ENCODE measurements around the gene FBXL2.

FBXL2 gene

DNA sequence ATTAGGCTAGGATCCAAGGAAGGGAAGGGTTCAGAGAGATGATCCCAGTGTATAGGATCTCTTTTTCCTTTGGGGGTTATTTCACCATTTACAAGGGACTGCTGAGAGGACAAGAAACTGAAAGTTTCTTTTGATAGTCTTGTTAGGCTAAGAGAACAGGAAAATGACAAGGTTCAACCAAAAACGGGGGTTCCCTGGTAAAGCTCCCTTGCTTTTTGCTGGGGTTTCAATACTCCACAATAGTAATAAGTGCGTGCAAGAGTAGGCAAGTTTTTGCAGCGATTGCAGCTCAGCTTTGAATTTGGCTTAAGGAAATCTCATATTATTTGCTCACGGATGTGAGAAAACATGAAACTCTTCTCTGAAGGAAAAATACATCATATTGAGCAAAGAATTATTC, 39.8 kb upstream of the FBXL2 start:
- Histone ChIP-seq H3K36me3 (ENCODE audit: control insufficient read depth in 4 of 4, insufficient read depth in 4 of 4, low read length in 3 of 4) (no peaks in the 10 kb centered on the region), H3K27ac (ENCODE audit: insufficient read depth in 1 of 2, low read depth in 1 of 2, low read length in 2 of 2, poor library complexity in 1 of 2, severe bottlenecking in 2 of 2) (no peak overlapping the region), H3K27me3 (replicated peaks in 2 of 5; ENCODE audit: control insufficient read depth in 4 of 5, insufficient read depth in 5 of 5, low read length in 4 of 5) (no peaks in the 10 kb centered on the region), H3K4me3 (ENCODE audit: control insufficient read depth in 1 of 7, extremely low read depth in 1 of 7, insufficient read depth in 4 of 7, low read depth in 2 of 7, low read length in 6 of 7) (no peak overlapping the region), H3K4me1 (ENCODE audit: control extremely low read depth in 1 of 4, control insufficient read depth in 4 of 4, insufficient read depth in 4 of 4, low read length in 3 of 4) (no peaks in the 10 kb centered on the region), H3K9me3 (ENCODE audit: control extremely low read depth in 1 of 5, control insufficient read depth in 4 of 5, insufficient read depth in 2 of 5, low read depth in 1 of 5, low read length in 4 of 5) (peaks cover 0 to 4% (median 0%) of the 10 kb centered on the region in 5 experiments)
- no peak for DNase-seq
- WGBS (ENCODE audit: insufficient coverage), result 100% methylated on average over 3 of the region's 4 CpGs
- CTCF ChIA-PET, result no interaction called here
- POLR2A ChIA-PET, result no interaction called here

DNA sequence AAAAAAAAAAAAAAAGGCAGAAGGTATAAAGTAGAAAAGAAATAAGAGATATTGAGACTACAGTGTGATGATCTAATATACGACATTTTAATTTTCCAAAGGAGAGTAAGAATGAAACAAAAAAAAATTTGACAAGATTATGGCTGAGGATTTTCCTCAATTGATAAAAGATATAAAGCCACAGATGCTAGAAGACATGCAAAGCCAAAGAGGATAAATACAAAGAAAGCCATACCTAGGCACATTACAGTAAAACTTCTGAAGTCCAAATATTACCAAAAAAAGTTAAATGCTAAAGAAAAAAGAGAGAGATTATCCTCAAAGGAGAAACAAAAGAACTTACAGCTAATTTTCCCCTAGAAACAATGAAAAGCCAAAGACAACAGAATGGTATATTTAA, 38.3 kb upstream of the FBXL2 start:
- H3K27ac ChIP-seq (ENCODE audit: insufficient read depth in 1 of 2, low read depth in 1 of 2, low read length in 2 of 2, poor library complexity in 1 of 2, severe bottlenecking in 2 of 2), result no peak overlapping the region
- no peak overlapping the region for H3K4me3 ChIP-seq (ENCODE audit: control insufficient read depth in 1 of 7, extremely low read depth in 1 of 7, insufficient read depth in 4 of 7, low read depth in 2 of 7, low read length in 6 of 7)
- DNase-seq, result no peak
- H3K36me3 ChIP-seq (ENCODE audit: control insufficient read depth in 4 of 4, insufficient read depth in 4 of 4, low read length in 3 of 4), result no peaks in the 10 kb centered on the region
- POLR2A ChIA-PET, result no interaction called here
- WGBS (ENCODE audit: insufficient coverage), result 100% methylated on average over 1 of the region's 1 CpG
- CTCF ChIA-PET, result no interaction called here
- H3K27me3 ChIP-seq (replicated peaks in 2 of 5; ENCODE audit: control insufficient read depth in 4 of 5, insufficient read depth in 5 of 5, low read length in 4 of 5), result no peaks in the 10 kb centered on the region
- peaks cover 0 to 5% (median 0%) of the 10 kb centered on the region in 5 experiments for H3K9me3 ChIP-seq (ENCODE audit: control extremely low read depth in 1 of 5, control insufficient read depth in 4 of 5, insufficient read depth in 2 of 5, low read depth in 1 of 5, low read length in 4 of 5)
- no peaks in the 10 kb centered on the region for H3K4me1 ChIP-seq (ENCODE audit: control extremely low read depth in 1 of 4, control insufficient read depth in 4 of 4, insufficient read depth in 4 of 4, low read length in 3 of 4)

DNA sequence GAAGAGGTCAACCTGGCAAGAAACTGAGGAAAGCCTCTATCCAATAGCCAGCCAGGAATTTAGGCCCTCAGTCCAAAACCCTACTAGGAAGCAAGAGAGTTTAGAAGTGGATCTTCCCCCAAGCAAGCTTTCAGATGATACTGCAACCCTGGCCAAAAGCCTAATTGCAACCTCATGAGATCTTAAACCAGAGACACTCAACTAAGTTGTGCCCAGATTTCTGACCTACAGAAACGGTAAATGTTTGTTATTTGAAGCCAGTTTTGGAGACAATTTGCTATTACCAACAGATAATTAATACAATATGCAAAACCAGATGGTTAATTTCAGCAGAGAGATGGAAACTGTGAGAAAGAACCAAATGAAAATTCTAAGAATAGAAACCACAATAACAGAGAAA, 37.0 kb upstream of the FBXL2 start:
- POLR2A ChIA-PET, result no interaction called here
- H3K4me1 ChIP-seq (ENCODE audit: control extremely low read depth in 1 of 4, control insufficient read depth in 4 of 4, insufficient read depth in 4 of 4, low read length in 3 of 4), result no peaks in the 10 kb centered on the region
- no CpG with 5 or more reads among the region's 1 CpG for WGBS (ENCODE audit: insufficient coverage)
- H3K4me3 ChIP-seq (ENCODE audit: control insufficient read depth in 1 of 7, extremely low read depth in 1 of 7, insufficient read depth in 4 of 7, low read depth in 2 of 7, low read length in 6 of 7), result no peak overlapping the region
- H3K27me3 ChIP-seq (replicated peaks in 2 of 5; ENCODE audit: control insufficient read depth in 4 of 5, insufficient read depth in 5 of 5, low read length in 4 of 5), result no peaks in the 10 kb centered on the region
- no peaks in the 10 kb centered on the region for H3K36me3 ChIP-seq (ENCODE audit: control insufficient read depth in 4 of 4, insufficient read depth in 4 of 4, low read length in 3 of 4)
- no peak for DNase-seq
- H3K27ac ChIP-seq (ENCODE audit: insufficient read depth in 1 of 2, low read depth in 1 of 2, low read length in 2 of 2, poor library complexity in 1 of 2, severe bottlenecking in 2 of 2), result no peak overlapping the region
- H3K9me3 ChIP-seq (ENCODE audit: control extremely low read depth in 1 of 5, control insufficient read depth in 4 of 5, insufficient read depth in 2 of 5, low read depth in 1 of 5, low read length in 4 of 5), result peaks cover 0 to 5% (median 0%) of the 10 kb centered on the region in 5 experiments
- CTCF ChIA-PET, result no interaction called here

DNA sequence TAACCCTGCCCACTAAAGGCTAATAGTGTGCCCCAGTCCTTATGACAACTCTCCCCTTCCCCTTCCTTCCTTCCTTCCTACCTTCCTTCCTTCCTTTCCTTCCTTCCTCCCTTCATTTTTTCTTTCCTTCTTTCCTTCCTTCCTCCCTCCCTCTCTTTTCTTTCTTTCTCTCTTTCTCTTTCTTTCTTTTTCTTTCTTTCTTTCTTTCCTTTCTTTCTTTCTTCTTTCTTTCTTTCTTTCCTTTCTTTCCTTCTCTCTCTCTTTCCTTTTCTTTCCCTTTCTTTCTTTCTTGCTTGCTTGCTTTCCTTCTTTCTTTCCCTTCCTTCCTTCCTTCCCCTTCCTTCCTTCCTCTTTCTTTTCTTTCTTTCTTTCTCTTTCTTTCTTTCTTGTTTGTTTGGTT, 30.5 kb upstream of the FBXL2 start:
- no peaks in the 10 kb centered on the region for H3K4me1 ChIP-seq (ENCODE audit: control extremely low read depth in 1 of 4, control insufficient read depth in 4 of 4, insufficient read depth in 4 of 4, low read length in 3 of 4)
- DNase-seq, result no peak
- no peaks in the 10 kb centered on the region for H3K36me3 ChIP-seq (ENCODE audit: control insufficient read depth in 4 of 4, insufficient read depth in 4 of 4, low read length in 3 of 4)
- H3K4me3 ChIP-seq (ENCODE audit: control insufficient read depth in 1 of 7, extremely low read depth in 1 of 7, insufficient read depth in 4 of 7, low read depth in 2 of 7, low read length in 6 of 7), result no peak overlapping the region
- H3K27me3 ChIP-seq (replicated peaks in 2 of 5; ENCODE audit: control insufficient read depth in 4 of 5, insufficient read depth in 5 of 5, low read length in 4 of 5), result no peaks in the 10 kb centered on the region
- no peak overlapping the region for H3K27ac ChIP-seq (ENCODE audit: insufficient read depth in 1 of 2, low read depth in 1 of 2, low read length in 2 of 2, poor library complexity in 1 of 2, severe bottlenecking in 2 of 2)
- ChIA-PET POLR2A (no interaction called here), CTCF (no interaction called here)
- peaks cover 0 to 3% (median 0%) of the 10 kb centered on the region in 5 experiments for H3K9me3 ChIP-seq (ENCODE audit: control extremely low read depth in 1 of 5, control insufficient read depth in 4 of 5, insufficient read depth in 2 of 5, low read depth in 1 of 5, low read length in 4 of 5)

DNA sequence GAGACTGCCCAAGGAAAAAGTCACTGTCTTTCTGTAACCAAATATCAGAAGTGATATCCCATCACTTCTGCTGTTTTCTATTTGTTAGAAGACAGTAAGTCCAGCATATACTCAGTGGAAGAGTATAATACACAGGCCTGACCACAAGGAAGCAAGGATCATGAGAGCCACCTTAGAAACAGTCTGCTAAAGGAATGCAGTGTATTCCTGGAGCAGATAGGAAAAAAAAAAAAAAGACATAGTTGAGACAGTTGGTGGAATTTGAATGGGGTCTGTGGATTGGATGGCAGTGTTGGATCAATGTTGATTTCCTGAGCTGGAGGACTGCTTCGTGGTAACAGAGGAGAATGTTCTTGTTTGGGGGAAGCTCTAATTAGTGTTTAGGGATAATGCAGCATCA, 26.5 kb upstream of the FBXL2 start:
- Histone ChIP-seq H3K4me3 (ENCODE audit: control insufficient read depth in 1 of 7, extremely low read depth in 1 of 7, insufficient read depth in 4 of 7, low read depth in 2 of 7, low read length in 6 of 7) (no peak overlapping the region), H3K36me3 (ENCODE audit: control insufficient read depth in 4 of 4, insufficient read depth in 4 of 4, low read length in 3 of 4) (no peaks in the 10 kb centered on the region), H3K27me3 (replicated peaks in 2 of 5; ENCODE audit: control insufficient read depth in 4 of 5, insufficient read depth in 5 of 5, low read length in 4 of 5) (no peaks in the 10 kb centered on the region), H3K4me1 (ENCODE audit: control extremely low read depth in 1 of 4, control insufficient read depth in 4 of 4, insufficient read depth in 4 of 4, low read length in 3 of 4) (no peaks in the 10 kb centered on the region), H3K27ac (ENCODE audit: insufficient read depth in 1 of 2, low read depth in 1 of 2, low read length in 2 of 2, poor library complexity in 1 of 2, severe bottlenecking in 2 of 2) (no peak overlapping the region), H3K9me3 (ENCODE audit: control extremely low read depth in 1 of 5, control insufficient read depth in 4 of 5, insufficient read depth in 2 of 5, low read depth in 1 of 5, low read length in 4 of 5) (no peaks in the 10 kb centered on the region)
- no peak for DNase-seq
- ChIA-PET CTCF (interaction anchor here (1.0 kb wide), 1 partner anchor 90 kb away, joined by 3 read pairs; no protein-coding TSS in a partner anchor), POLR2A (no interaction called here)
- no CpG with 5 or more reads among the region's 1 CpG for WGBS (ENCODE audit: insufficient coverage)

DNA sequence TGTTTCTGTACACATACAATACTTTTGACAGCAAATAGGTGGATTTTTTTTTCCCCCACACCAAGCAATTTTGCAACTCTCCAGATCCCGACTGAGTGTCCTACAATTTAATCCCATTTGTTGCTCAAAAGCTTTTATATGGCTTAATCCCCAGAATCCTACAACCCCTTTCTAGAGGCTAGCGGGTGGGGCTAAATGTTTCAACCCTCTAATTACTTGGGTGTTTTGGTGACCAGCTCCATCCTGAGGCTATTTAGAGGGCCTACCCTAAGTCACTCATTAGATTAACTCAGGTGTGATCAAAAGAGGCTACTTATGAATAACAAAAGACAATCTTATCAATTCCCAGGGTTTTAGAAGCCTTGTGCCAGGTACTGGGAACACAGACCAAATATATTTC, 21.0 kb upstream of the FBXL2 start:
- no peaks in the 10 kb centered on the region for H3K4me1 ChIP-seq (ENCODE audit: control extremely low read depth in 1 of 4, control insufficient read depth in 4 of 4, insufficient read depth in 4 of 4, low read length in 3 of 4)
- peaks cover 0 to 6% (median 0%) of the 10 kb centered on the region in 5 experiments for H3K9me3 ChIP-seq (ENCODE audit: control extremely low read depth in 1 of 5, control insufficient read depth in 4 of 5, insufficient read depth in 2 of 5, low read depth in 1 of 5, low read length in 4 of 5)
- DNase-seq, result no peak
- no peaks in the 10 kb centered on the region for H3K36me3 ChIP-seq (ENCODE audit: control insufficient read depth in 4 of 4, insufficient read depth in 4 of 4, low read length in 3 of 4)
- 100% methylated on average over 2 of the region's 2 CpGs for WGBS (ENCODE audit: insufficient coverage)
- H3K27ac ChIP-seq (ENCODE audit: insufficient read depth in 1 of 2, low read depth in 1 of 2, low read length in 2 of 2, poor library complexity in 1 of 2, severe bottlenecking in 2 of 2), result no peak overlapping the region
- H3K4me3 ChIP-seq (ENCODE audit: control insufficient read depth in 1 of 7, extremely low read depth in 1 of 7, insufficient read depth in 4 of 7, low read depth in 2 of 7, low read length in 6 of 7), result no peak overlapping the region
- ChIA-PET POLR2A (no interaction called here), CTCF (no interaction called here)
- H3K27me3 ChIP-seq (replicated peaks in 2 of 5; ENCODE audit: control insufficient read depth in 4 of 5, insufficient read depth in 5 of 5, low read length in 4 of 5), result no peaks in the 10 kb centered on the region

DNA sequence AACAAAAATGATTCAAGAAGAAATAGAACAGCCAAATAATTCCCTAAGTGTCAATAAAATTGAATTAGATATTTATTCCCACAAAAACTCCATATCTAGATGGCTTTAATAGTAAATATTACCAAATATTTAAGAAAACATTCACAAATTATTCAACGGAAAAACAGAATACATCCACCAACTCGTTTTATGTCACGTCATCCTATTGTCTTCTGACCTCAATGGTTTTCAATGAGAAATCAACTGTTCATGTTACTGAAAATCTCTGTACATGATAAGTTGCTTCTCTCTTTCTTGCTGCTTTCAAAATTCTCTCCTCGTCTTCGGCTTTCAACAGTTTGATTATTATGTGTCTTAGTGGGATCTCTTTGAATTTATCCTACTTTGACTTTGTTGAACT, 17.1 kb upstream of the FBXL2 start:
- no CpG with 5 or more reads among the region's 5 CpGs for WGBS (ENCODE audit: insufficient coverage)
- ChIA-PET CTCF (no interaction called here), POLR2A (no interaction called here)
- Histone ChIP-seq H3K36me3 (ENCODE audit: control insufficient read depth in 4 of 4, insufficient read depth in 4 of 4, low read length in 3 of 4) (no peaks in the 10 kb centered on the region), H3K4me3 (ENCODE audit: control insufficient read depth in 1 of 7, extremely low read depth in 1 of 7, insufficient read depth in 4 of 7, low read depth in 2 of 7, low read length in 6 of 7) (no peak overlapping the region), H3K27ac (ENCODE audit: insufficient read depth in 1 of 2, low read depth in 1 of 2, low read length in 2 of 2, poor library complexity in 1 of 2, severe bottlenecking in 2 of 2) (no peak overlapping the region), H3K4me1 (ENCODE audit: control extremely low read depth in 1 of 4, control insufficient read depth in 4 of 4, insufficient read depth in 4 of 4, low read length in 3 of 4) (no peaks in the 10 kb centered on the region), H3K27me3 (replicated peaks in 2 of 5; ENCODE audit: control insufficient read depth in 4 of 5, insufficient read depth in 5 of 5, low read length in 4 of 5) (no peaks in the 10 kb centered on the region), H3K9me3 (ENCODE audit: control extremely low read depth in 1 of 5, control insufficient read depth in 4 of 5, insufficient read depth in 2 of 5, low read depth in 1 of 5, low read length in 4 of 5) (peaks cover 0 to 8% (median 0%) of the 10 kb centered on the region in 5 experiments)
- no peak for DNase-seq

All from common myeloid progenitor, CD34-positive (primary cell).